HPDE6-E6E7 (cell line): ENCODE measurements around the gene ACSM3.
"Not testable (repeated sequence)": the region's sequence is repeated elsewhere in the genome, so short reads cannot be mapped to it uniquely, and the experiment has no call there.

Experiments
- DNase-seq: peaks from one replicate; pipeline ENCODE4 v3.0.0; 2011; ENCODE audit warnings: missing footprints; ENCODE audit errors: extremely low spot score

ACSM3 gene

DNA sequence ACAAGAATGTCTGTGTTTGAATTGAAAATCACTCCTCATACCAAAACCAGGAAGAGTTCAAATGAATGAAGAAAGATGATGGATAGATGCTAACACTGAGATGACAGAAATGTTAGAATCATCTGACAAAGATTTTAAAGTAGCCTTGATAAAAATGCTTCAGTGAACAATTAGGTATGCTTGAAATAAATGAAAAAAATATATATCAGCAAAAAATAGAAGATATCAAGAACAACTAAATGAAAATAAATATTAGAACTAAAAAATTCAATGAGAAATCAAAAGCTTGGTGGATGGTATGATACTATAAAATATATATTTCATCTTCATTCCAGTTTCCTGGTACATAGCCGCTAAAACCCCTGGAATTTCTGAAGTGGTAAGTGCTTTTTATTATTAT lies 8.6 kb upstream of the ACSM3 start:
- no peak for DNase-seq

DNA sequence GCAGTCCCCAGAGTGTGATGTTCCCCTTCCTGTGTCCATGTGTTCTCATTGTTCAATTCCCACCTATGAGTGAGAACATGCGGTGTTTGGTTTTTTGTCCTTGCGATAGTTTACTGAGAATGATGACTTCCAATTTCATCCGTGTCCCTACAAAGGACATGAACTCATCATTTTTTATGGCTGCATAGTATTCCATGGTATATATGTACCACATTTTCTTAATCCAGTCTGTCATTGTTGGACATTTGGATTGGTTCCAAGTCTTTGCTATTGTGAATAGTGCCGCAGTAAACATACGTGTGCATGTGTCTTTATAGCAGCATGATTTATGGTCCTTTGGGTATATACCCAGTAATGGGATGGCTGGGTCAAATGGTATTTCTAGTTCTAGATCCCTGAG lies 8.0 kb upstream of the ACSM3 start:
- not testable (repeated sequence) for DNase-seq

DNA sequence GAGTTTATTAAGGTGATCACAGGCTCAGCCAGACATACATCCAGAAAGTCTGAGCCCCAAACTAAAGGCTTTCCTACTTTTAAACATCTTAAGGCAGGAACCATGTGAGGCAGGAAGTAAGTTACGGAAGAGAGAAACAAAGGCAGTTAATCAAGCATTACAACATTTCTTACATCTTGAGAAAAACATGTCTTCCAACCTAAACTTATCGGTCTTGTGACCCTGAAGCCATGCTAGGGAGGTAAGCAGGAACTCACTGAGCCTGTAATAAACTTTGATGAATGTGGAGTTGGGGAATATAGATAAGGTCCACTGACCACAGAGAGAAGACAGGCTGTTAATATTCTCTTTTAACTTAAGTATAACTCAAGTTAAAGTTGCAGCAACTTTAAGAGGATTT lies 3.5 kb upstream of the ACSM3 start:
- no peak for DNase-seq

DNA sequence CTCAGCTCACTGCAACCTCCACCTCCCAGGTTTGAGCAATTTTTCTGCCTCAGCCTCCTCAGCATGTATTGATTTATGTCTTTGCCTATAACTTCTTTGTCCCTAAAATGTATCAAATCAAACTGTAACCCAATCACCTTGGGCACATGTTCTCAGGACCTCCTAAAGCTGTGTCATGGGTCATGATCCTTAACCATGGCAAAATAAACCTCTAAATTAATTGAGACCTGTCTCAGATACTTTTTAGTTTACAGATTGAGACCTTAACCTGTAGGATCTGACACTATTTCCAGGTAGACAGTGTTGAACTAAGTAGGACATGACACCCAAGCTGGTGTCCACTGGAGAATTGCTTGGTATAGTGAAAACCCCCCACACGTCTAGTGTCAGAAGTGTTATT lies 2.6 kb upstream of the ACSM3 start:
- DNase-seq = no peak

GRCh38 chr16:20762404-20763123 lies 1.2 kb upstream of the ACSM3 start:
- DNase-seq = no peak

GRCh38 chr16:20764448-20764847 lies 634 bp downstream of the ACSM3 start:
- DNase-seq = not testable (repeated sequence)

GRCh38 chr16:20765732-20766131 lies 1.9 kb downstream of the ACSM3 start:
- no peak for DNase-seq

DNA sequence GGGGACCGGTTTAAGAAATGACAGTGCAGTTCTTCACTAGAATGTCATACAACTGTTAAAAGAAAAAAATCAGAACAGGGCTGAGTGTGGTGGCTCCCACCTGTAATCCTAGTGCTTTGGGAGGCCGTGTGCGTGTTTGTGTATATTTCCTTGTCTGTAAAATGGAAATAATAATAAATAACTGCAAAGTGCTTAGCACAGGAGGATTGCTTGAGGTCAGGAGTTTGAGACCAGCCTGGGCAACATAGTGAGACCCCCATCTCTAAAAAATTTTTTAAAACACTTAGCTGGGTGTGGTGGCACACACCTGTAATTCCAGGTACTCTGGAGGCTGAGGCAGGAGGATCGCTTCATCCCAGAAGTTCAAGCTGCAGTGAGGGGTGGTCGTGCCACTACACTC lies 2.5 kb downstream of the ACSM3 start:
- no peak for DNase-seq

DNA sequence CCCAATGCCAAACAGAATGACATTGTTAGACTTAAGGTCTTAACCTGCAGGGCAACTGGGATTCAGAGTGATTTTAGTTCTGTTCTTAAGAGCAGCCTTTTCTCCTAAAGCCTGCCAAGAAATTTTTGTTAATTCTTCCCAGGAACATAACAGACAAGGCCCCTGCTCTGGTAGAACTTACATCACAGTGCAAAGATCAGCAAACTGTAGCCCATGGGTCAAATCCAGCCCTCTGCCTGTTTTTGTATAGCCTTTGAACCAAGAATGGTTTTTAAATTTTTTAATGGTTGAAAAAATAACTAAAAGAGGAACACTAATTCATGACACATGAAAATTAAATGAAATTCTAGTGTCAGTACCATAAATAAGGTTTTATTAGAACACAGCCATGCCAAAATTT lies 3.8 kb downstream of the ACSM3 start:
- DNase-seq = no peak

DNA sequence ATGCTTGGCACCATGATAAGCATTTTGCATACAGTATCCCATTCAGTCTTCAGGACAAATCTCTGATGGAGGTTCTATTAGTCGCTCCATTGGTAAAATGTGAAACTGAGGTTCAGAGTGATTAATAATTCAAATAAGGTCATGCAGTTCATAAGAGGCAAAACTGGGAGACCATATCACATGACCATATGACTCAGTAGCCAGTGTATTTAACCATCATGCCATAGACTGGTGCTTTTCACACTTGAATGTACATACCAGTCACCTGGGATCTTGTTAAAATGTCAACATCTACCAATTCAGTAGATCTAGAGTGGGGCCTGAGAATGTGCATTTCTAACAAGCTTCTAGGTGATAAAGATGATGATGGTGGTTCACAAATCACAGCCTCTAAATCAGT lies 4.3 kb downstream of the ACSM3 start:
- no peak for DNase-seq

DNA sequence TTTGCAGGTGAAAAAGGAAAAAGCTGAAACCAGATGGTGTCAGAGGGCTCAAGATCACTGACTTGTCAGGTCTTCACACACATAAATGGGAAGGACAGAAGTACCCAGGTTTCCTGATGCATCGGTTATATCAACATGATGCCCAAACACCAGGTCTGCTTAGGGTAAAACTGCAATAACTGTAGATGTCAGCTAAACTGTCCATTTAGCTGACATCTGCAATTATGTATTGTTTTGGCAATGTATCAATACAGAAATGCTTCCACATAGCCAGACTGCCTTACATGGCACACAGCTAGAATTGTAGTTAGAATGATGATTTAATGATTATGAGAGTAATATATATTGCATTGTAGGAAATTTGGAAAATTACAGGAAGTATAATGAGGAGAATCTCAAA lies 5.0 kb downstream of the ACSM3 start:
- no peak for DNase-seq

- no peak for DNase-seq
Observed at GRCh38 chr16:20773679-20774078, 9.9 kb downstream of the ACSM3 start.

DNA sequence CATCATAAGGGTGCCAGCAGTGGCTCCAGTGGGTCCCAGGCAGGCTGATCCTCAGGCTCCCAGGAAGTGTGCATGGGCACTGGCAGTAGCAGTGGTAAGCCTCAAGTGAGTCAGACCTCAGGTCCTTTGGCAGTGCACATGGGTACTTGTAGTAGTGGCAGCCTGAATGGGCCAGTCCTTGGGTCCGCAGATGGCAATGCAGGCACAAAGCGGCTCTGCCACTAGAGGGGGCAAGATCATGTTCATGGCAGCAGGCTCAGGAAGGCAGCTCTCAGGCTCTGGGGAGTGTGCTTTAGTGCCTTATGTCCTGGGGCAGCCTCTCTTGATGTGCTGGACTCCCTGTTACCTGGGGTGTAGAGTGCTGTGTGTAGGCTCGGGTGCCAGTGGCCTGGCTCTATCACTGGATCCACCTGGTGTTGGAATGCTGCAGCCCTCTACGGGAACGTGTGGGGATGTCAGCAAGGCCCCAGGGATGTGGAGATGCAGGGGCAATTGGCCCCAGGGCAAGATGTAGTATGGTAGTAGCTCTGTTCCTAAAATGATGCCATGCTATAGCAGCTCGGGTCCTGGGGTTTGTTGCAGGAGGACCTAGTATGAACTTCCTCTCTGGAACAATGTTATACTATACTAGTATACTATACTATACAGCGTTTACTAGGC lies 11.0 kb downstream of the ACSM3 start:
- DNase-seq = peak; percentile 59

- DNase-seq = no peak
Observed at GRCh38 chr16:20781697-20782096, 17.9 kb downstream of the ACSM3 start.

GRCh38 chr16:20782470-20782869 lies 18.7 kb downstream of the ACSM3 start:
- DNase-seq = no peak

- no peak for DNase-seq
Observed at GRCh38 chr16:20784204-20784603, 20.4 kb downstream of the ACSM3 start.

DNA sequence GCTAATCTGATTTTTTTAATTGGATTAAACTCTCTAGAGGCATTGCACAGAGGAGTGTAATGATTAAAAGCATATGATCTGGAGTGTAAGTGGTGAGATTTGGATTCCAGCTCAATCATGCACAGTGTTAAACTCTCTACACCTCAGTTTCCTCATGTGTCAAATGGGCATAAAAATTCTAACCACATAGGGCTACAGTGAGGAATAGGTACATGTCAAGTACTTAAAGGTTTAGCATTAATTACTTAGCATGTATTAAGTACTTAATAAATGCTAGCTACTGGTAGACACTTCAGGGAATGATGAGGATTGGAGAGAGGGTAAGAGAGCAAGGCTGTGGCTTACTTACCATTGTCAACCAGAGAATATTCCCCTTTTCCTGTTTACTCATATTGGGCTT lies 25.3 kb downstream of the ACSM3 start:
- no peak for DNase-seq

GRCh38 chr16:20791923-20792612 lies 28.3 kb downstream of the ACSM3 start:
- DNase-seq = no peak

GRCh38 chr16:20798364-20798763 lies 34.5 kb downstream of the ACSM3 start:
- DNase-seq = no peak

- DNase-seq = no peak
Observed at GRCh38 chr16:20799599-20799998, 35.8 kb downstream of the ACSM3 start.

GRCh38 chr16:20801278-20801677 lies 37.5 kb downstream of the ACSM3 start:
- no peak for DNase-seq

GRCh38 chr16:20803192-20803560 lies 39.4 kb downstream of the ACSM3 start:
- DNase-seq = no peak

DNA sequence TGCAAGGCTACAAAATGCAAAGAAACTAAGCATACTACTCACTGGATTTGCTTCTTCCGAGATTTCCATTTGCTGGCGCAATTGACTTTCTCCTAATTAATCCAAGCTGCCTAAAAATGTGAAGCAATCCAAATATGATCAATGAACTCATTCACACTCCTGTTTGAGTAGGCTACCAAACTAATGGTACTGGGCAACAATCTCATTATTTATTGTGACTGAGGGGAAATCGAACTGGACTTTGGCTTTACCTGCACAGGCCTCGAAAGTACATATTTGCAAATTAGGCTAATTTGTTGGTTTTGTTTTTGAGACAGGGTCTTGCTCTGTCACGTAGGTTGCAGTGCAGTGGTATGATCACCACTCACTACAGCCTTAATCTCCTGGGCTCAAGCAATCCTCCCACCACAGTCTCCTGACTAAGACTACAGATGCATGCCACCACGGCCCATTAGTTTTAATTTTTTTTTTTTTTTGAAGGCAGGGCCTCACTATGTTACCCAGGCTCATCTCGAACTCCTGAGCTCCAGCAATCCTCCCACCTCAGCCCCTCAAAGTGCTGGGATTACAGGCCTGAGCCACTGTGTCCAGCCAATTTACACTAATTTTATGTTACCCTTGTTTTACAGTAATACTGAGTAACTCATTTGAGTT lies 39.9 kb downstream of the ACSM3 start:
- no peak for DNase-seq
